HepG2 (cell line): ENCODE data around the gene LINC00237. TPM values are rescaled to one million over a fixed set of nuclear protein-coding genes. Genes with fewer than 3 reads are reported as not detected.

Experiments
- FOXK1 ChIP-seq: sonication (generic); formaldehyde crosslinking; IDR thresholded peaks from 2 replicates; pipeline ENCODE4 v1.4.0; 2020; ENCODE audit warnings: low read depth, missing genetic modification reagents, borderline replicate concordance
- GATAD2A ChIP-seq: IDR thresholded peaks from 2 replicates; pipeline ENCODE4 v1.6.1; 2016
- GZF1 ChIP-seq: sonication (generic); formaldehyde crosslinking; IDR thresholded peaks from 2 replicates; pipeline ENCODE4 v1.5.1; 2020; ENCODE audit warnings: mild to moderate bottlenecking, missing genetic modification reagents
- HDAC2 ChIP-seq: sonication (generic); formaldehyde crosslinking; IDR thresholded peaks from 2 replicates; pipeline ENCODE4 v1.4.0; 2020; ENCODE audit warnings: missing genetic modification reagents
- KAT7 ChIP-seq: IDR thresholded peaks from 2 replicates; pipeline ENCODE4 v1.6.1; 2018; ENCODE audit warnings: borderline replicate concordance, missing compliant biosample characterization
- NCOR1 ChIP-seq: fragments of 200-600 bp; sonication (generic); IDR thresholded peaks from 2 replicates; pipeline ENCODE4 v1.7.0; 2017; ENCODE audit warnings: antibody characterized with exemption, low read length, borderline replicate concordance
- ONECUT2 ChIP-seq: sonication (generic); formaldehyde crosslinking; IDR thresholded peaks from 2 replicates; pipeline ENCODE4 v1.4.0; 2020; ENCODE audit warnings: missing genetic modification reagents
- PRPF4 ChIP-seq: fragments of 200-400 bp; formaldehyde crosslinking; IDR thresholded peaks from 2 replicates; pipeline ENCODE4 v1.6.1; 2016; ENCODE audit warnings: low read length, low read depth; ENCODE audit not compliant: poor library complexity, severe bottlenecking
- PTBP1 ChIP-seq: fragments of 200-400 bp; formaldehyde crosslinking; IDR thresholded peaks from 2 replicates; pipeline ENCODE4 v1.6.1; 2018; ENCODE audit warnings: low read length, low read depth; ENCODE audit not compliant: poor library complexity, severe bottlenecking
- RXRA ChIP-seq: sonication (generic); formaldehyde crosslinking; IDR thresholded peaks from 2 replicates; pipeline ENCODE4 v1.5.1; 2020; ENCODE audit warnings: missing genetic modification reagents
- SALL1 ChIP-seq: sonication (generic); formaldehyde crosslinking; IDR thresholded peaks from 2 replicates; pipeline ENCODE4 v1.8.0; 2022; ENCODE audit warnings: mild to moderate bottlenecking, missing genetic modification reagents
- TGIF2 ChIP-seq: IDR thresholded peaks from 2 replicates; pipeline ENCODE4 v1.6.1; 2016; ENCODE audit warnings: control low read depth, missing compliant biosample characterization
- ZBTB42 ChIP-seq: sonication (generic); formaldehyde crosslinking; IDR thresholded peaks from 2 replicates; pipeline ENCODE4 v1.5.0; 2020; ENCODE audit warnings: mild to moderate bottlenecking, missing genetic modification reagents
- ZC3H13 ChIP-seq: sonication (generic); formaldehyde crosslinking; IDR thresholded peaks from 2 replicates; pipeline ENCODE4 v1.8.1; 2023; ENCODE audit warnings: mild to moderate bottlenecking, missing genetic modification reagents, moderate library complexity
- ZNF713 ChIP-seq: sonication (generic); formaldehyde crosslinking; IDR thresholded peaks from 2 replicates; pipeline ENCODE4 v1.4.0; 2020; ENCODE audit warnings: mild to moderate bottlenecking, missing genetic modification reagents
- polyA plus RNA-seq, 8 experiments: library from polyadenylated mRNA; depleted of rRNA in 3 of 8; stranded (reverse) in 7 of 8; unstranded in 1 of 8; fragments of >200 nt; fragmentation: Illumina TruSeq in 4 of 8; extraction: Trizol in 4 of 8; gene quantifications; 2 replicates each; pipeline versions ENCODE4 v1.2.1 to v1.2.3, GENCODE V29; 2011 to 2016; ENCODE audit warnings: low read depth in 4 of 8, missing spikeins in 1 of 8, mixed read lengths in 1 of 8; ENCODE audit not compliant: insufficient read depth in 1 of 8
- total RNA-seq, 5 experiments: library from RNA; depleted of rRNA; stranded (reverse); fragments of >200 nt; fragmentation: Illumina TruSeq; extraction: Trizol; gene quantifications; 2 replicates each; pipeline ENCODE4 v1.2.3, GENCODE V29; 2016; ENCODE audit warnings: low read depth in 1 of 5
- TF ChIP-seq, protein P1 (sequence below): sonication (generic); formaldehyde crosslinking; IDR thresholded peaks from 2 replicates; pipeline ENCODE4 v1.9.0; 2021; ENCODE audit warnings: mild to moderate bottlenecking, missing genetic modification reagents
- TF ChIP-seq, protein P2 (sequence below): sonication (generic); formaldehyde crosslinking; IDR thresholded peaks from 2 replicates; pipeline ENCODE4 v1.4.0; 2020; ENCODE audit warnings: missing genetic modification reagents, borderline replicate concordance
- TF ChIP-seq, protein P3 (sequence below): sonication (generic); formaldehyde crosslinking; IDR thresholded peaks from 2 replicates; pipeline ENCODE4 v1.4.0; 2020; ENCODE audit warnings: missing genetic modification reagents, borderline replicate concordance

The LINC00237 gene
- total and polyA plus RNA-seq, 2 of the 13 experiments (the other 11 are each of a cell fraction or from before 2014, with no cell fraction given), result not detected

DNA sequence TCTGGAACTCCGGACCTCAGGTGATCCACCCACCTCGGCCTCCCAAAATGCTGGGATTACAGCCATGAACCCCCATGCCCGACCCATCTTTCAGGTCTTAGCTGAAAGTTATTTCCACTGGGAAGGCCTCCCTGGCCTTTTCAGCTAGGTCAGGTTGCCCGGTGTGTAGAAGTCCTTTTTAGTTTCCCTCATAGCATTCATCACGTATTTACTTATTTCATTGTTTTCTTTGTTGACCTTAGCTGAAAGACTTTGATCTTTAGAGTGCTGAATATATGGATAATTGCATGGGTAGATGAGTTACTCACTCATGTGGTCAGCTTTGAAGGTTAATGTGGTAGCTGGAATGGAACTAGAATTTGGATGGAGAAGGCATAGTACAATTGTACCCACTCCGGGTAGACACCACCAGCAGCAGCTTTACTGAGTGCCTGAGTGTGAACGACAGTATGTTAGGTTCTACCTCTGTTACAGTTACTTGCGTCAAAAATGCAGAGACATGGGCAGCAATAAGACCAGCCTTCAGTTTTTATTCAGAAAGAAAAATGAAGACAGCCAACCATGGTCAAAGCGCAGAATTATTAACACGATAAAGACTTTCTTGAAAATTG, 28.8 kb upstream of the LINC00237 start (continued):
- TF ChIP-seq GZF1 (CRISPR knock-in tag), result no peak
- peak; percentile 99 for TF ChIP-seq NCOR1
- TF ChIP-seq FOXK1 (CRISPR knock-in tag), result peak; percentile 83; the same call in 1 of the 2 replicates
- peak; percentile 70; the same call in 1 of the 2 replicates for TF ChIP-seq RXRA (CRISPR knock-in tag)
- peak; percentile 51 for TF ChIP-seq PRPF4
- TF ChIP-seq, protein P1, sequence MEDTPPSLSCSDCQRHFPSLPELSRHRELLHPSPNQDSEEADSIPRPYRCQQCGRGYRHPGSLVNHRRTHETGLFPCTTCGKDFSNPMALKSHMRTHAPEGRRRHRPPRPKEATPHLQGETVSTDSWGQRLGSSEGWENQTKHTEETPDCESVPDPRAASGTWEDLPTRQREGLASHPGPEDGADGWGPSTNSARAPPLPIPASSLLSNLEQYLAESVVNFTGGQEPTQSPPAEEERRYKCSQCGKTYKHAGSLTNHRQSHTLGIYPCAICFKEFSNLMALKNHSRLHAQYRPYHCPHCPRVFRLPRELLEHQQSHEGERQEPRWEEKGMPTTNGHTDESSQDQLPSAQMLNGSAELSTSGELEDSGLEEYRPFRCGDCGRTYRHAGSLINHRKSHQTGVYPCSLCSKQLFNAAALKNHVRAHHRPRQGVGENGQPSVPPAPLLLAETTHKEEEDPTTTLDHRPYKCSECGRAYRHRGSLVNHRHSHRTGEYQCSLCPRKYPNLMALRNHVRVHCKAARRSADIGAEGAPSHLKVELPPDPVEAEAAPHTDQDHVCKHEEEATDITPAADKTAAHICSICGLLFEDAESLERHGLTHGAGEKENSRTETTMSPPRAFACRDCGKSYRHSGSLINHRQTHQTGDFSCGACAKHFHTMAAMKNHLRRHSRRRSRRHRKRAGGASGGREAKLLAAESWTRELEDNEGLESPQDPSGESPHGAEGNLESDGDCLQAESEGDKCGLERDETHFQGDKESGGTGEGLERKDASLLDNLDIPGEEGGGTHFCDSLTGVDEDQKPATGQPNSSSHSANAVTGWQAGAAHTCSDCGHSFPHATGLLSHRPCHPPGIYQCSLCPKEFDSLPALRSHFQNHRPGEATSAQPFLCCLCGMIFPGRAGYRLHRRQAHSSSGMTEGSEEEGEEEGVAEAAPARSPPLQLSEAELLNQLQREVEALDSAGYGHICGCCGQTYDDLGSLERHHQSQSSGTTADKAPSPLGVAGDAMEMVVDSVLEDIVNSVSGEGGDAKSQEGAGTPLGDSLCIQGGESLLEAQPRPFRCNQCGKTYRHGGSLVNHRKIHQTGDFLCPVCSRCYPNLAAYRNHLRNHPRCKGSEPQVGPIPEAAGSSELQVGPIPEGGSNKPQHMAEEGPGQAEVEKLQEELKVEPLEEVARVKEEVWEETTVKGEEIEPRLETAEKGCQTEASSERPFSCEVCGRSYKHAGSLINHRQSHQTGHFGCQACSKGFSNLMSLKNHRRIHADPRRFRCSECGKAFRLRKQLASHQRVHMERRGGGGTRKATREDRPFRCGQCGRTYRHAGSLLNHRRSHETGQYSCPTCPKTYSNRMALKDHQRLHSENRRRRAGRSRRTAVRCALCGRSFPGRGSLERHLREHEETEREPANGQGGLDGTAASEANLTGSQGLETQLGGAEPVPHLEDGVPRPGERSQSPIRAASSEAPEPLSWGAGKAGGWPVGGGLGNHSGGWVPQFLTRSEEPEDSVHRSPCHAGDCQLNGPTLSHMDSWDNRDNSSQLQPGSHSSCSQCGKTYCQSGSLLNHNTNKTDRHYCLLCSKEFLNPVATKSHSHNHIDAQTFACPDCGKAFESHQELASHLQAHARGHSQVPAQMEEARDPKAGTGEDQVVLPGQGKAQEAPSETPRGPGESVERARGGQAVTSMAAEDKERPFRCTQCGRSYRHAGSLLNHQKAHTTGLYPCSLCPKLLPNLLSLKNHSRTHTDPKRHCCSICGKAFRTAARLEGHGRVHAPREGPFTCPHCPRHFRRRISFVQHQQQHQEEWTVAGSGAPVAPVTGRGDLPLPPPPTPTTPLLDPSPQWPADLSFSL (CRISPR knock-in tag), result no peak
- TF ChIP-seq SALL1 (CRISPR knock-in tag), result peak; percentile 96
- TF ChIP-seq ONECUT2 (CRISPR knock-in tag), result peak; percentile 21; the same call in 1 of the 2 replicates
- TF ChIP-seq PTBP1, result no peak
- peak; percentile 98 for TF ChIP-seq GATAD2A
- peak; percentile 64; the same call in 1 of the 2 replicates for TF ChIP-seq ZC3H13
- TF ChIP-seq HDAC2 (CRISPR knock-in tag), result peak; percentile 96
- no peak for TF ChIP-seq ZNF713 (CRISPR knock-in tag)
- TF ChIP-seq ZBTB42 (CRISPR knock-in tag), result no peak
- TF ChIP-seq TGIF2 (CRISPR knock-in tag), result peak; percentile 63
- TF ChIP-seq, protein P2, sequence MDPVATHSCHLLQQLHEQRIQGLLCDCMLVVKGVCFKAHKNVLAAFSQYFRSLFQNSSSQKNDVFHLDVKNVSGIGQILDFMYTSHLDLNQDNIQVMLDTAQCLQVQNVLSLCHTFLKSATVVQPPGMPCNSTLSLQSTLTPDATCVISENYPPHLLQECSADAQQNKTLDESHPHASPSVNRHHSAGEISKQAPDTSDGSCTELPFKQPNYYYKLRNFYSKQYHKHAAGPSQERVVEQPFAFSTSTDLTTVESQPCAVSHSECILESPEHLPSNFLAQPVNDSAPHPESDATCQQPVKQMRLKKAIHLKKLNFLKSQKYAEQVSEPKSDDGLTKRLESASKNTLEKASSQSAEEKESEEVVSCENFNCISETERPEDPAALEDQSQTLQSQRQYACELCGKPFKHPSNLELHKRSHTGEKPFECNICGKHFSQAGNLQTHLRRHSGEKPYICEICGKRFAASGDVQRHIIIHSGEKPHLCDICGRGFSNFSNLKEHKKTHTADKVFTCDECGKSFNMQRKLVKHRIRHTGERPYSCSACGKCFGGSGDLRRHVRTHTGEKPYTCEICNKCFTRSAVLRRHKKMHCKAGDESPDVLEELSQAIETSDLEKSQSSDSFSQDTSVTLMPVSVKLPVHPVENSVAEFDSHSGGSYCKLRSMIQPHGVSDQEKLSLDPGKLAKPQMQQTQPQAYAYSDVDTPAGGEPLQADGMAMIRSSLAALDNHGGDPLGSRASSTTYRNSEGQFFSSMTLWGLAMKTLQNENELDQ (CRISPR knock-in tag), result no peak
- TF ChIP-seq KAT7 (CRISPR knock-in tag), result no peak; the same call in 1 of the 2 replicates
- TF ChIP-seq, protein P3, sequence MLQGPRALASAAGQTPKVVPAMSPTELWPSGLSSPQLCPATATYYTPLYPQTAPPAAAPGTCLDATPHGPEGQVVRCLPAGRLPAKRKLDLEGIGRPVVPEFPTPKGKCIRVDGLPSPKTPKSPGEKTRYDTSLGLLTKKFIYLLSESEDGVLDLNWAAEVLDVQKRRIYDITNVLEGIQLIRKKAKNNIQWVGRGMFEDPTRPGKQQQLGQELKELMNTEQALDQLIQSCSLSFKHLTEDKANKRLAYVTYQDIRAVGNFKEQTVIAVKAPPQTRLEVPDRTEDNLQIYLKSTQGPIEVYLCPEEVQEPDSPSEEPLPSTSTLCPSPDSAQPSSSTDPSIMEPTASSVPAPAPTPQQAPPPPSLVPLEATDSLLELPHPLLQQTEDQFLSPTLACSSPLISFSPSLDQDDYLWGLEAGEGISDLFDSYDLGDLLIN, result no peak
